Body of pancreas (tissue), 4 donors: ENCODE measurements around the gene RASGRF2. TPM values are rescaled to one million over a fixed set of nuclear protein-coding genes. Genes with fewer than 3 reads are reported as not detected.

ENCODE experiments used
- ATAC-seq: fragments of 150-250 bp; one replicate; pipeline ENCODE4 v1.9.1; 2016
- DNase-seq, 4 donors: peaks; one replicate each; pipeline ENCODE4 v3.0.0-alpha.2; 2019
- H3K27ac ChIP-seq, 4 donors: fragments of 200-600 bp; sonication (generic); 1 replicate in 3 of 4; 2 replicates in 1 of 4; pipeline versions ENCODE4 v1.5.1 to v1.6.1; 2016 to 2019; ENCODE audit warnings: mild to moderate bottlenecking in 1 of 4, mixed read lengths in 1 of 4, moderate library complexity in 1 of 4
- H3K27me3 ChIP-seq, 2 donors: fragments of 200-600 bp; sonication (generic); one replicate each; pipeline ENCODE4 v1.6.0; 2016; ENCODE audit warnings: mild to moderate bottlenecking in 1 of 2
- H3K36me3 ChIP-seq, 2 donors: fragments of 200-600 bp; sonication (generic); replicated peaks in 1 of 2; 2 replicates each; pipeline ENCODE4 v1.5.1; 2016; ENCODE audit warnings: low read depth in 2 of 2; ENCODE audit not compliant: insufficient read depth in 1 of 2
- H3K4me1 ChIP-seq: fragments of 200-600 bp; sonication (generic); one replicate; pipeline ENCODE4 v1.6.0; 2016
- H3K4me3 ChIP-seq, 2 donors: fragments of 200-600 bp; sonication (generic); 1 replicate in 1 of 2; 2 replicates in 1 of 2; pipeline ENCODE4 v1.5.1; 2016 to 2019
- H3K9me3 ChIP-seq, 3 donors: fragments of 200-600 bp; sonication (generic); 1 replicate in 2 of 3; 2 replicates in 1 of 3; pipeline ENCODE4 v1.5.1; 2016
- CTCF ChIP-seq, 7 experiments: fragments of 450-650 bp in 4 of 7; fragments of 200-600 bp in 3 of 7; sonication (generic) in 3 of 7; IDR thresholded peaks; one replicate each; pipeline ENCODE4 v1.5.1; 2016 to 2019; ENCODE audit warnings: antibody characterized with exemption in 7 of 7
- POLR2A ChIP-seq, 3 donors: fragments of 450-650 bp; IDR thresholded peaks; one replicate each; pipeline ENCODE4 v1.6.1; 2016; ENCODE audit warnings: antibody characterized with exemption in 3 of 3, mild to moderate bottlenecking in 2 of 3
- WGBS, 2 donors: methylation state at CpG; one replicate each; pipeline ENCODE4 v1.1.5; 2017; 5-methylcytosine and 5-hydroxymethylcytosine counted together
- intact Hi-C: fragments of 100-400 bp; cut with DNase I; formaldehyde crosslinking; loops from one replicate; pipeline ENCODE4 v1.15.1; 2023
- total RNA-seq, 2 donors: library from RNA; depleted of rRNA; stranded (reverse); fragments of >200 nt; gene quantifications; one replicate each; pipeline ENCODE4 v1.1.0, GENCODE V29; 2016

The RASGRF2 gene
- total RNA-seq, 2 donors from 2014 or later = 1.6 to 3.6 TPM

DNA sequence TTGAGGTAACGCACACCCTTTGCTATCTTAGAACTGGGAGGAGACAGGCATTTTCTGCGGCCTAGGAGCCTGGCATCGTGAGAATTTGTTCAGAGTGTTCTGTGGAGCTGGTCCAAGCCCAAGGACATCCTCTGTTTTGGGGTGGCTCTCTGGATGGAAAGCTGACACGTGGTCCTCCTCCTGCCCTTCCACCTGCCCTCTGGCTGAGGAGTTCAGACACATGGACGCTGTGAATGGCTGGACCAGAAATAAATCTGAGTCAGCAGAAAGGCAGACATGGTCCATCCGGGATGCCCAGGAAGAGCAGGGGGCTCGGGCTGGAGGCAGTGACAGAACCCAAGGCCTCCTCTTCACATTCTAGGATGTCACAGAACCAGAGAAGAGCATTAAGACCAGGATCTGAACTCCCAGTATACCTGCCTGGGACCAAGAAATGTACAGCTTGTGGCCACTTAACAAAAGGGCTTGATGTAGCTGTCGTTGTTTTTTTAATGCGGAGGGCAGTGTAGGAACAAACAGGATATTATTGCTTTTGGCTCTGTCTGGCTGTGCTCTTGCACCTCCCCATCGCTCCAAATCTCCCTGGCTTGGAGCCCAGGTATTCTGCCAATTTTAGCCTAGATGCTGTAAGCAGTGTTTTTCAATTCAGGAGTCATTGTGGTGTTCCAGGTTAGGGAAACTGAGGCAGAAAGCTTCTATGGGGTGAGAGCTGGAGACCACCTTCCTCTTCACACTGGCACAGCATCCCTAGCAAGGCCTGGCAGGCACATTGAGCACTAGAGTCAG, 275.3 kb downstream of the RASGRF2 start:
- no peak for TF ChIP-seq CTCF (IDR thresholded peaks at IDR 0.05)
- no peak for TF ChIP-seq POLR2A (IDR thresholded peaks at IDR 0.05)
- Histone ChIP-seq H3K36me3 (no peaks in the 10 kb centered on the region), H3K4me3 (no peak overlapping the region), H3K9me3 (no peaks in the 10 kb centered on the region), H3K4me1 (peaks cover 34% of the 10 kb centered on the region), H3K27ac (peak overlapping the region in 2 of 4 donors; percentile 24 to 52), H3K27me3 (no peaks in the 10 kb centered on the region)
- intact Hi-C loops = no loop called here
- ATAC-seq (no peak), DNase-seq (peak in 2 of 4 donors; percentile 23 to 29)
- WGBS, 2 donors = 52 to 62% methylated on average over 4 to 10 of the region's 10 CpGs

- no peak overlapping the region for H3K4me3 ChIP-seq
- DNase-seq (no peak), ATAC-seq (no peak)
- WGBS, 2 donors = 82 to 92% methylated on average over 4 of the region's 4 CpGs
- H3K4me1 ChIP-seq = peaks cover 24% of the 10 kb centered on the region
- H3K36me3 ChIP-seq = no peaks in the 10 kb centered on the region
- H3K9me3 ChIP-seq = no peaks in the 10 kb centered on the region
- TF ChIP-seq CTCF (IDR thresholded peaks at IDR 0.05) (no peak), POLR2A (IDR thresholded peaks at IDR 0.05) (no peak)
- intact Hi-C loops = no loop called here
- no peaks in the 10 kb centered on the region for H3K27me3 ChIP-seq
- no peak overlapping the region for H3K27ac ChIP-seq
These were observed 278.3 kb downstream of the RASGRF2 start for GRCh38 chr5:81238460-81238859.

DNA sequence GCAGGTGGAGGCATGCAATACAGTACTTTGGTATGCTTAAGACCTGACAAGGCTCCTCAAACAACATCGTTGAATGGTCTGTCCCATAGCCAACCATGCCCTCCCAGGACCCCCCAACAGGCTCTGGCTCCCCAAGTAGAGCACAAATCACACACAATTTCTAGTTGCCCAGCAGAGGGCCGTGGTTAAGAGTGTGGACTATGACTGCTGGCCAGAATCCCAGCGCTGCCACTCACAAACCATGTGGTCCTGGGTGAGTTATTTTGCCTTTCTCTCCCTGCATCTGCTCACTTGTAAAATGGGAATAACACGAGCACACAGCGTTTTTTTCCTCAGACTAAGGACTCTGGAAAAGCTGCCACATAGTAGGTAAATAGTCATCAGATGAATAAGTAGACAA, 279.4 kb downstream of the RASGRF2 start:
- no peaks in the 10 kb centered on the region for H3K27me3 ChIP-seq
- no peak overlapping the region for H3K27ac ChIP-seq
- ATAC-seq (no peak), DNase-seq (peak in 1 of 4 donors; percentile 20)
- no peaks in the 10 kb centered on the region for H3K36me3 ChIP-seq
- no peaks in the 10 kb centered on the region for H3K9me3 ChIP-seq
- intact Hi-C loops = no loop called here
- peaks cover 16% of the 10 kb centered on the region for H3K4me1 ChIP-seq
- TF ChIP-seq POLR2A (IDR thresholded peaks at IDR 0.05) (no peak), CTCF (IDR thresholded peaks at IDR 0.05) (no peak)
- no peak overlapping the region for H3K4me3 ChIP-seq
- WGBS, 2 donors = 80 to 87% methylated on average over 3 to 5 of the region's 5 CpGs

GRCh38 chr5:81241001-81241400, 280.8 kb downstream of the RASGRF2 start:
- no peak overlapping the region for H3K4me3 ChIP-seq
- no peak for ATAC-seq
- H3K36me3 ChIP-seq = no peaks in the 10 kb centered on the region
- DNase-seq = no peak
- no peak for TF ChIP-seq POLR2A (IDR thresholded peaks at IDR 0.05)
- TF ChIP-seq CTCF (IDR thresholded peaks at IDR 0.05) = no peak
- WGBS, 2 donors = 58 to 63% methylated on average over 5 of the region's 5 CpGs
- peaks cover 9% of the 10 kb centered on the region for H3K4me1 ChIP-seq
- H3K27me3 ChIP-seq = no peaks in the 10 kb centered on the region
- no peaks in the 10 kb centered on the region for H3K9me3 ChIP-seq
- no peak overlapping the region for H3K27ac ChIP-seq
- intact Hi-C loops = no loop called here
